Mucosa of descending colon (tissue), 3 donors: ENCODE data around the gene ODF2L. TPM values are rescaled to one million over a fixed set of nuclear protein-coding genes. Genes with fewer than 3 reads are reported as not detected.

Experiments used
- ATAC-seq: fragments of 200-7000 bp; cut with Tn5 transposase; one replicate; pipeline ENCODE4 v1.9.1; 2020; ENCODE audit warnings: mild to moderate bottlenecking, moderate library complexity
- DNase-seq, 3 donors: peaks; one replicate each; pipeline ENCODE4 v3.0.0-alpha.2; 2020
- H3K36me3 ChIP-seq: fragments of 200-600 bp; one replicate; pipeline ENCODE4 v1.8.0; 2021; ENCODE audit warnings: low read depth, mild to moderate bottlenecking
- H3K4me1 ChIP-seq: fragments of 200-600 bp; one replicate; pipeline ENCODE4 v1.8.0; 2021; ENCODE audit warnings: low read depth, mild to moderate bottlenecking
- H3K4me3 ChIP-seq: fragments of 200-600 bp; one replicate; pipeline ENCODE4 v1.8.0; 2021; ENCODE audit warnings: mild to moderate bottlenecking
- H3K9me3 ChIP-seq: fragments of 200-600 bp; one replicate; pipeline ENCODE4 v1.8.0; 2021; ENCODE audit warnings: mild to moderate bottlenecking
- CTCF ChIP-seq: fragments of 200-600 bp; IDR thresholded peaks from one replicate; pipeline ENCODE4 v1.8.0; 2022; ENCODE audit warnings: antibody characterized with exemption, mild to moderate bottlenecking
- intact Hi-C, 2 donors: fragments of 100-400 bp; cut with DNase I in 1 of 2; cut with micrococcal nuclease in 1 of 2; formaldehyde crosslinking; loops; one replicate each; pipeline versions ENCODE4 v1.11.0 to v1.11.1; 2022; cut with DNase I, micrococcal nuclease
- total RNA-seq, 3 donors: library from RNA; stranded (reverse); fragmentation: NEBNext Ultra II Directional in 2 of 3; extraction: Animal tissue kit (Norgen Biotek cat#: 25700) in 2 of 3; gene quantifications; one replicate each; pipeline versions ENCODE4 v1.2.1 to v1.2.4, GENCODE V29; 2021 to 2023
- donor health status: DM: no; HTN: no; CAD: no; lungs with moderate emphysema.
- donor health status: DM: no; HTN: no; CAD: no.
- donor health status: DM: no; HTN: yes; CAD: no.

The ODF2L gene
- total RNA-seq, 3 donors from 2014 or later = 23.1 to 41.9 (median 40.8) TPM

GRCh38 chr1:86377341-86377740 is 18.8 kb downstream of the ODF2L start:
- peaks cover 4% of the 10 kb centered on the region for H3K36me3 ChIP-seq
- no peaks in the 10 kb centered on the region for H3K4me1 ChIP-seq
- DNase-seq = no peak
- ATAC-seq = no peak
- TF ChIP-seq CTCF = no peak
- H3K4me3 ChIP-seq = no peak overlapping the region
- H3K9me3 ChIP-seq = peaks cover 7% of the 10 kb centered on the region
- intact Hi-C loops = no loop called here

- Histone ChIP-seq H3K36me3 (peaks cover 4% of the 10 kb centered on the region), H3K4me1 (no peaks in the 10 kb centered on the region), H3K4me3 (no peak overlapping the region), H3K9me3 (peaks cover 7% of the 10 kb centered on the region)
- TF ChIP-seq CTCF = no peak
- intact Hi-C loops = no loop called here
- no peak for DNase-seq
- no peak for ATAC-seq
Observed at GRCh38 chr1:86375688-86376087, 20.4 kb downstream of the ODF2L start.

GRCh38 chr1:86370601-86371022 is 25.5 kb downstream of the ODF2L start:
- ATAC-seq = no peak
- no peaks in the 10 kb centered on the region for H3K9me3 ChIP-seq
- intact Hi-C loops = no loop called here
- H3K4me3 ChIP-seq = no peak overlapping the region
- no peaks in the 10 kb centered on the region for H3K4me1 ChIP-seq
- no peak for DNase-seq
- H3K36me3 ChIP-seq = no peaks in the 10 kb centered on the region
- TF ChIP-seq CTCF = no peak

- intact Hi-C loops = no loop called here
- H3K36me3 ChIP-seq = no peaks in the 10 kb centered on the region
- DNase-seq (no peak), ATAC-seq (no peak)
- H3K4me3 ChIP-seq = no peak overlapping the region
- H3K9me3 ChIP-seq = no peaks in the 10 kb centered on the region
- TF ChIP-seq CTCF = no peak
- no peaks in the 10 kb centered on the region for H3K4me1 ChIP-seq
Observed at GRCh38 chr1:86365896-86366295, 30.2 kb downstream of the ODF2L start.

GRCh38 chr1:86362807-86363206 is 33.3 kb downstream of the ODF2L start:
- no peak for TF ChIP-seq CTCF
- ATAC-seq (no peak), DNase-seq (no peak)
- intact Hi-C loops = no loop called here
- H3K36me3 ChIP-seq = no peaks in the 10 kb centered on the region
- H3K4me3 ChIP-seq = no peak overlapping the region
- H3K4me1 ChIP-seq = no peaks in the 10 kb centered on the region
- no peaks in the 10 kb centered on the region for H3K9me3 ChIP-seq

GRCh38 chr1:86357796-86358195 is 38.3 kb downstream of the ODF2L start:
- H3K4me3 ChIP-seq = no peak overlapping the region
- DNase-seq (no peak), ATAC-seq (no peak)
- no peak for TF ChIP-seq CTCF
- H3K4me1 ChIP-seq = no peaks in the 10 kb centered on the region
- H3K36me3 ChIP-seq = no peaks in the 10 kb centered on the region
- intact Hi-C loops = no loop called here
- H3K9me3 ChIP-seq = no peaks in the 10 kb centered on the region
